ENCODE measurements around the gene MAEL. TPM values are rescaled to one million over a fixed set of nuclear protein-coding genes. Genes with fewer than 3 reads are reported as not detected.

Gene MAEL
- total and polyA plus RNA-seq, 2 of the 13 experiments (the other 11 are each of a cell fraction or from before 2014, with no cell fraction given), result not detected

DNA sequence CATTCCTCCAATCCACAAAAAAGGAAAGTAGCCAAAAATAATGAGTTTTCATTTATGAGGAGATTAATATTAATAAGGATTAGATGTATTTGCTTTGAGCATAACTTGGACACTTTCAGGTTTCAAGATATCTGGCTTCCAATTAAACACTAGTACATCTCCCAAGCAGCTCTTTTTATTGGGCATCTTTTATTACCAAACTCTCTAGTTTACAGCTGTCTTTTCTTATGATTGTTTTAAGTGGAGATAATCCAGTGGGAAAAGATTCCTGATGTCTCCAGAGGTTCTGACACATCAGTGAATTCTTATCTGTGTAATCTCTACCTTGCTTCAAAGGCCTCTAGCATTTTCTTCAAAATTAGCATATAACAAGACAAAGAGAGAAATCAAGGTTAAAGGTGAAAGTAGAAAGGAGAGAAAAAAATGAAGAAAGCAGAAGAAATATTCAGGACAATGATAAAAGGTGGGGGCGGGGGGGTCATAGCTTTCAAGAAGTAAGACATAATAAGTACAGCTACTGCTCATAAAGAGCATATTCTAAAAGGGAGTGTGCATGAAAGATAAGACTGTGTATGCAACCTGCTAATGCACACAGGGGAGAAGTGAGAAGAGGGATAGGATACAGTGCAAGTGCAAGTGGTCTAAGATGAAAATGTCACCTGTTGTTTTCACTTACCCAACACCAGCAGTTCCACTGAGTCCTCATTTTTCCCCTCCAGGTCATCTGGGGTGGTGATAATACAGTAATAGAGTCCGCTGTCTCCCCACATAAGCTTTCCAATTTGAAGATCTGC is 32.8 kb upstream of the MAEL start:
- H3K4me3 ChIP-seq (replicated peaks in 1 of 3; ENCODE audit: insufficient read depth in 1 of 3, low read depth in 2 of 3, low read length in 3 of 3), result no peak overlapping the region
- no peak overlapping the region for H3K4me2 ChIP-seq (ENCODE audit: low read depth, low read length)
- no peaks in the 10 kb centered on the region for H3K4me1 ChIP-seq (ENCODE audit: insufficient read depth, low read length)
- no peaks in the 10 kb centered on the region for H3K36me3 ChIP-seq (replicated peaks in 1 of 2; ENCODE audit: control insufficient read depth in 1 of 2, insufficient read depth in 2 of 2, low read length in 2 of 2)
- no peak for ATAC-seq
- intact Hi-C loops (cut with micrococcal nuclease; ENCODE audit: unreplicated experiment), result no loop called here
- CTCF ChIA-PET (ENCODE audit: low intra/inter-chr PET ratio, low total read pairs), result no interaction called here
- no peaks in the 10 kb centered on the region for H3K79me2 ChIP-seq (ENCODE audit: insufficient read depth, low read length)
- no peak for FAIRE-seq
- no peaks in the 10 kb centered on the region for H3K27me3 ChIP-seq (ENCODE audit: control insufficient read depth in 1 of 2, insufficient read depth in 2 of 2, low read length in 2 of 2)
- no peak overlapping the region for H2AFZ ChIP-seq (ENCODE audit: low read length)
- H3K27ac ChIP-seq (ENCODE audit: extremely low read length, insufficient read depth, low read length), result no peak overlapping the region
- no TSS peak for BruUV-seq (replicated peaks)
- no peak for TF ChIP-seq ZNF879 (CRISPR knock-in tag; IDR thresholded peaks at IDR 0.05)
- TF ChIP-seq ASH2L (IDR thresholded peaks at IDR 0.05; ENCODE audit: insufficient read length, low read depth, low read length), result no peak
- TF ChIP-seq, protein P1, sequence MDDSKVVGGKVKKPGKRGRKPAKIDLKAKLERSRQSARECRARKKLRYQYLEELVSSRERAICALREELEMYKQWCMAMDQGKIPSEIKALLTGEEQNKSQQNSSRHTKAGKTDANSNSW (CRISPR knock-in tag; IDR thresholded peaks at IDR 0.05; ENCODE audit: borderline replicate concordance), result no peak
- TF ChIP-seq NFRKB (IDR thresholded peaks at IDR 0.05), result no peak
- no peak for TF ChIP-seq ZNF737 (CRISPR knock-in tag; IDR thresholded peaks at IDR 0.05; ENCODE audit: borderline replicate concordance)
- TF ChIP-seq NFIC (IDR thresholded peaks at IDR 0.05; ENCODE audit: low read length), result no peak
- TF ChIP-seq ZFP41 (CRISPR knock-in tag; IDR thresholded peaks at IDR 0.05; ENCODE audit: borderline replicate concordance), result no peak
- no peaks in the 10 kb centered on the region for H3K9me3 ChIP-seq (ENCODE audit: low read length)
- in situ Hi-C loops (cut with HindIII; ENCODE audit: extremely low pct_ligation_motif_present, low pct_unique_long_range_greater_than_20kb), result no loop called here
- no peak for DNase-seq (ENCODE audit: low spot score)
- POLR2A ChIA-PET, result no interaction called here
- 3% methylated on average over 2 of the region's 2 CpGs for WGBS (ENCODE audit: low lambda C conversion rate)
- H4K20me1 ChIP-seq (ENCODE audit: insufficient read depth, low read length), result no peaks in the 10 kb centered on the region
- H3K9ac ChIP-seq (ENCODE audit: insufficient read depth, low read depth, low read length), result no peak overlapping the region

DNA sequence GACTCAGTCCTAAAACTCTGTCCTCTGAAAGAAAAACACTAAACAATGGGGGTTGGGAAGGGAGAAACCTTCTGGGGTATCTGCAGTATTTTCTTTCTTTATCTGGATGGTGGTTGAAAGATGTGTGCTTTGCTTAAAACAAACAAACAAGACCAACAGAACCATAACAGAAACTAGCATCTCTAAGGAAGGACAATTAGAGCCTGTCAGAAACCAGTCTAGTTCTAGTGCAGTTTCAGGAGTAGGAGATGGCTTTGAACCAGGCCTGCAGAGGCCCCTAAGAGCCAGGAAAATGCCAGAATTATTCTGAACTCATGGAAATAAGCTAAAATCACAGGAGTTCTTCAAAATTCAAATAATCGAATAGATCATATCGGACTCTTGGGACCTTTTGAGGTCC is 32.2 kb upstream of the MAEL start:
- POLR2A ChIA-PET, result no interaction called here
- TF ChIP-seq, protein P2, sequence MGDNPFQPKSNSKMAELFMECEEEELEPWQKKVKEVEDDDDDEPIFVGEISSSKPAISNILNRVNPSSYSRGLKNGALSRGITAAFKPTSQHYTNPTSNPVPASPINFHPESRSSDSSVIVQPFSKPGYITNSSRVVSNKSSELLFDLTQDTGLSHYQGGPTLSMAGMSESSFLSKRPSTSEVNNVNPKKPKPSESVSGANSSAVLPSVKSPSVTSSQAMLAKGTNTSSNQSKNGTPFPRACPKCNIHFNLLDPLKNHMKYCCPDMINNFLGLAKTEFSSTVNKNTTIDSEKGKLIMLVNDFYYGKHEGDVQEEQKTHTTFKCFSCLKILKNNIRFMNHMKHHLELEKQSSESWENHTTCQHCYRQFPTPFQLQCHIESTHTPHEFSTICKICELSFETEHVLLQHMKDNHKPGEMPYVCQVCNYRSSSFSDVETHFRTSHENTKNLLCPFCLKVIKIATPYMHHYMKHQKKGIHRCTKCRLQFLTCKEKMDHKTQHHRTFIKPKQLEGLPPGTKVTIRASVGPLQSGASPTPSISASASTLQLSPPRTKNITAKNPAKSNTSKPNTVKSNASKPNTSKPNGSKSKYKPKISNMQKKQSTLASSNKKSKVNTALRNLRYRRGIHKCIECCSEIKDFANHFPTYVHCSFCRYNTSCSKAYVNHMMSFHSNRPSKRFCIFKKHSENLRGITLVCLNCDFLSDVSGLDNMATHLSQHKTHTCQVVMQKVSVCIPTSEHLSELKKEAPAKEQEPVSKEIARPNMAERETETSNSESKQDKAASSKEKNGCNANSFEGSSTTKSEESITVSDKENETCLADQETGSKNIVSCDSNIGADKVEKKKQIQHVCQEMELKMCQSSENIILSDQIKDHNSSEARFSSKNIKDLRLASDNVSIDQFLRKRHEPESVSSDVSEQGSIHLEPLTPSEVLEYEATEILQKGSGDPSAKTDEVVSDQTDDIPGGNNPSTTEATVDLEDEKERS (CRISPR knock-in tag; IDR thresholded peaks at IDR 0.05), result no peak
- TF ChIP-seq RBFOX2 (IDR thresholded peaks at IDR 0.05; ENCODE audit: low read depth, low read length), result no peak
- no peak for TF ChIP-seq MED8 (CRISPR knock-in tag; IDR thresholded peaks at IDR 0.05; ENCODE audit: insufficient replicate concordance)
- TF ChIP-seq, protein P3, sequence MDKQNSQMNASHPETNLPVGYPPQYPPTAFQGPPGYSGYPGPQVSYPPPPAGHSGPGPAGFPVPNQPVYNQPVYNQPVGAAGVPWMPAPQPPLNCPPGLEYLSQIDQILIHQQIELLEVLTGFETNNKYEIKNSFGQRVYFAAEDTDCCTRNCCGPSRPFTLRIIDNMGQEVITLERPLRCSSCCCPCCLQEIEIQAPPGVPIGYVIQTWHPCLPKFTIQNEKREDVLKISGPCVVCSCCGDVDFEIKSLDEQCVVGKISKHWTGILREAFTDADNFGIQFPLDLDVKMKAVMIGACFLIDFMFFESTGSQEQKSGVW (CRISPR knock-in tag; IDR thresholded peaks at IDR 0.05; ENCODE audit: borderline replicate concordance), result no peak
- TF ChIP-seq, protein P4, sequence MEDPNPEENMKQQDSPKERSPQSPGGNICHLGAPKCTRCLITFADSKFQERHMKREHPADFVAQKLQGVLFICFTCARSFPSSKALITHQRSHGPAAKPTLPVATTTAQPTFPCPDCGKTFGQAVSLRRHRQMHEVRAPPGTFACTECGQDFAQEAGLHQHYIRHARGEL (CRISPR knock-in tag; IDR thresholded peaks at IDR 0.05), result no peak

More for the DNA sequence above, 32.2 kb upstream of the MAEL start:
- Histone ChIP-seq H4K20me1 (ENCODE audit: insufficient read depth, low read length) (no peaks in the 10 kb centered on the region), H3K27me3 (ENCODE audit: control insufficient read depth in 1 of 2, insufficient read depth in 2 of 2, low read length in 2 of 2) (no peaks in the 10 kb centered on the region), H3K4me3 (replicated peaks in 1 of 3; ENCODE audit: insufficient read depth in 1 of 3, low read depth in 2 of 3, low read length in 3 of 3) (no peak overlapping the region), H3K79me2 (ENCODE audit: insufficient read depth, low read length) (no peaks in the 10 kb centered on the region), H3K36me3 (replicated peaks in 1 of 2; ENCODE audit: control insufficient read depth in 1 of 2, insufficient read depth in 2 of 2, low read length in 2 of 2) (no peaks in the 10 kb centered on the region), H3K9me3 (ENCODE audit: low read length) (no peaks in the 10 kb centered on the region), H2AFZ (ENCODE audit: low read length) (no peak overlapping the region), H3K4me1 (ENCODE audit: insufficient read depth, low read length) (no peaks in the 10 kb centered on the region), H3K4me2 (ENCODE audit: low read depth, low read length) (no peak overlapping the region), H3K9ac (ENCODE audit: insufficient read depth, low read depth, low read length) (no peak overlapping the region), H3K27ac (ENCODE audit: extremely low read length, insufficient read depth, low read length) (no peak overlapping the region)
- ATAC-seq (no peak), FAIRE-seq (no peak), DNase-seq (ENCODE audit: low spot score) (no peak)
- in situ Hi-C loops (cut with HindIII; ENCODE audit: extremely low pct_ligation_motif_present, low pct_unique_long_range_greater_than_20kb) (no loop called here), intact Hi-C loops (cut with micrococcal nuclease; ENCODE audit: unreplicated experiment) (no loop called here)
- 3% methylated on average over 2 of the region's 2 CpGs for WGBS (ENCODE audit: low lambda C conversion rate)
- no TSS peak for BruUV-seq (replicated peaks)
- CTCF ChIA-PET (ENCODE audit: low intra/inter-chr PET ratio, low total read pairs), result no interaction called here

Measured in HepG2 (cell line).